Testis (tissue), 3 donors: ENCODE measurements around the gene KRT77. TPM values are rescaled to one million over a fixed set of nuclear protein-coding genes. Genes with fewer than 3 reads are reported as not detected.

Experiments
- DNase-seq: peaks from one replicate; pipeline ENCODE4 v3.0.0-alpha.2; 2019
- H3K27ac ChIP-seq, 2 donors: fragments of 200-600 bp; sonication (generic); one replicate each; pipeline ENCODE4 v1.5.1; 2019
- H3K27me3 ChIP-seq: fragments of 200-600 bp; sonication (generic); one replicate; pipeline ENCODE4 v1.5.1; 2019
- H3K36me3 ChIP-seq: fragments of 200-600 bp; sonication (generic); one replicate; pipeline ENCODE4 v1.5.1; 2017; ENCODE audit warnings: low read depth; ENCODE audit errors: missing control alignments
- H3K4me1 ChIP-seq: fragments of 200-600 bp; sonication (generic); one replicate; pipeline ENCODE4 v1.5.1; 2019
- H3K4me3 ChIP-seq, 2 donors: fragments of 200-600 bp; sonication (generic); one replicate each; pipeline ENCODE4 v1.5.1; 2017 to 2019
- H3K9me3 ChIP-seq: fragments of 200-600 bp; sonication (generic); one replicate; pipeline ENCODE4 v1.5.1; 2017
- POLR2A ChIP-seq: fragments of 450-650 bp; IDR thresholded peaks from one replicate; pipeline ENCODE4 v1.6.1; 2017; ENCODE audit warnings: antibody characterized with exemption, mild to moderate bottlenecking, moderate library complexity
- WGBS, 2 donors: methylation state at CpG; one replicate each; pipeline ENCODE4 v1.1.5; 2018; 5-methylcytosine and 5-hydroxymethylcytosine counted together
- intact Hi-C: fragments of 100-400 bp; cut with DNase I; formaldehyde crosslinking; loops from one replicate; pipeline ENCODE4 v1.15.1; 2023; ENCODE audit warnings: low total_unique reads
- polyA plus RNA-seq: library from polyadenylated mRNA; stranded (reverse); fragments of 350-450 nt; fragmentation: Illumina TruSeq; extraction: RNeasy Lipid Tissue Mini Kit (QIAGEN cat#74804); gene quantifications from one replicate; pipeline ENCODE4 v1.2.3, GENCODE V29; 2014; ENCODE audit warnings: low read depth, low replicate concordance; ENCODE audit not compliant: insufficient read depth
- total RNA-seq, 2 donors: library from RNA; depleted of rRNA; stranded (reverse); fragments of >200 nt; gene quantifications; one replicate each; pipeline ENCODE4 v1.2.3, GENCODE V29; 2016
- TF ChIP-seq, protein P1 (sequence below), 3 experiments: fragments of 450-650 bp in 2 of 3; fragments of 200-600 bp in 1 of 3; sonication (generic) in 1 of 3; IDR thresholded peaks; one replicate each; pipeline ENCODE4 v1.5.1; 2016 to 2019; ENCODE audit warnings: antibody characterized with exemption in 3 of 3, mild to moderate bottlenecking in 2 of 3, moderate library complexity in 1 of 3

KRT77 gene
- total and polyA plus RNA-seq, 3 donors from 2014 or later = 0.33 to 0.74 TPM; not detected in 1

DNA sequence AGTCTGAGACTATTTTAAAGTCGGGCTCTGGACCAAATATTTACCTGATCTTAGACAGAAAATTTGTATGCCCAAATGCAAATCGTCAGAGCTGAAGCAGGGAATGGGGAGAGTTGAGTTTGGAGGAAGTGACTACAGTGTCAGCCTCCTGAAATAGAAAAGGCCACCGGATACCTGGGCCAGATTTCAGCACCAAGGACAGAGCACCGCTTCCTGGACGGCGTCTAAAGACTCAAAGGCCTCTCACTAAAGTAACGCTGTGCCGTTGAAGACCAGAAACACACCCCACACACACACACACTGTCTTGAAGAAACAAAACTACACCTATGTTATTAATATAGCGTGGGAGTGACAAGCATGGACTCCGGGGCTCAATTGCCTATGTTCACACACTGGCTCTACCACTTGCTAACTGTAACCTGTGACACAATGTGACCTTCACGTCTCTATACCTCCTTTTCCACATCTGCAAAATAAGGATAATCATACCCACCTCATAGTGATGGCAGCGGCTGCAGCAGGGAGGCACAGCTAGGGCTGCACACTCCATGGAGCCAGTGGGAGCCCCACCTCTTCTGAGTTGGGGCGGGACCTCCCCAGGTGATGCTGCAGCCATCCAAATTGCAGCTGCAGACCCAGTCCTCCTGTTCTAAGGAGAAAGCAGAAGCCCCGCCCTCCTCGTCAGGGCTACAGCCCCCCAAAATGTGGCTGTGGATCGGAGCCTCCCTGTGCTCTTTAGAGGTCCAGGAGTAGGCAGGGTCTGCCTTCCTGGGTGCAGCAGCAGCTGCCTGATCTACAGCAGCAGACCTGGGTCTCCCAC lies 38.3 kb upstream of the KRT77 start:
- Histone ChIP-seq H3K9me3 (no peaks in the 10 kb centered on the region), H3K4me3 (no peak overlapping the region), H3K27me3 (no peaks in the 10 kb centered on the region), H3K36me3 (no peaks in the 10 kb centered on the region), H3K4me1 (no peaks in the 10 kb centered on the region), H3K27ac (no peak overlapping the region)
- peak; percentile 65 for DNase-seq
- intact Hi-C loops = no loop called here
- TF ChIP-seq, protein P1, sequence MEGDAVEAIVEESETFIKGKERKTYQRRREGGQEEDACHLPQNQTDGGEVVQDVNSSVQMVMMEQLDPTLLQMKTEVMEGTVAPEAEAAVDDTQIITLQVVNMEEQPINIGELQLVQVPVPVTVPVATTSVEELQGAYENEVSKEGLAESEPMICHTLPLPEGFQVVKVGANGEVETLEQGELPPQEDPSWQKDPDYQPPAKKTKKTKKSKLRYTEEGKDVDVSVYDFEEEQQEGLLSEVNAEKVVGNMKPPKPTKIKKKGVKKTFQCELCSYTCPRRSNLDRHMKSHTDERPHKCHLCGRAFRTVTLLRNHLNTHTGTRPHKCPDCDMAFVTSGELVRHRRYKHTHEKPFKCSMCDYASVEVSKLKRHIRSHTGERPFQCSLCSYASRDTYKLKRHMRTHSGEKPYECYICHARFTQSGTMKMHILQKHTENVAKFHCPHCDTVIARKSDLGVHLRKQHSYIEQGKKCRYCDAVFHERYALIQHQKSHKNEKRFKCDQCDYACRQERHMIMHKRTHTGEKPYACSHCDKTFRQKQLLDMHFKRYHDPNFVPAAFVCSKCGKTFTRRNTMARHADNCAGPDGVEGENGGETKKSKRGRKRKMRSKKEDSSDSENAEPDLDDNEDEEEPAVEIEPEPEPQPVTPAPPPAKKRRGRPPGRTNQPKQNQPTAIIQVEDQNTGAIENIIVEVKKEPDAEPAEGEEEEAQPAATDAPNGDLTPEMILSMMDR (IDR thresholded peaks at IDR 0.05) = no peak
- TF ChIP-seq POLR2A = no peak
- 10 to 13% methylated on average over 15 to 16 of the region's 16 CpGs for WGBS, 2 donors

DNA sequence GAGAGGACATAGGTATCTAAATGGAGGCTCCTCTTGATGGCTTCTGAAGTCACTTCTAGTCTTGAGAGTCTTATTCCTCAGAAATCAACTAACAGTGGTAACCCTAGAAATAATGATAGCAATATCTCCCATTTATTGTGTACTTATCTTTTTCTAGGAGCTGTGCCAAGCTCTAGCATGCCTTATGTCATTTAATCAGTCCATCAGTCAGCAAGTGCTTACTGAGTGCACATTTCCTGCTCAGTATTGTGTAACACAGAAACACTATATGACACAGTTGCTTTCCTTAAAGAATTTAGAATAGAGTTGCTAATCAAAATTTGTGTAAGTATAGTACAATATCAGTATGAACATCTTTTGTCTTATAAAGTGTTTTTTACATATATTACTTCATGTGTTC lies 37.3 kb upstream of the KRT77 start:
- Histone ChIP-seq H3K4me1 (no peaks in the 10 kb centered on the region), H3K27me3 (no peaks in the 10 kb centered on the region), H3K36me3 (no peaks in the 10 kb centered on the region), H3K27ac (no peak overlapping the region), H3K4me3 (no peak overlapping the region), H3K9me3 (no peaks in the 10 kb centered on the region)
- intact Hi-C loops = no loop called here
- DNase-seq = no peak
- TF ChIP-seq, protein P1 (IDR thresholded peaks at IDR 0.05) = no peak
- no peak for TF ChIP-seq POLR2A

DNA sequence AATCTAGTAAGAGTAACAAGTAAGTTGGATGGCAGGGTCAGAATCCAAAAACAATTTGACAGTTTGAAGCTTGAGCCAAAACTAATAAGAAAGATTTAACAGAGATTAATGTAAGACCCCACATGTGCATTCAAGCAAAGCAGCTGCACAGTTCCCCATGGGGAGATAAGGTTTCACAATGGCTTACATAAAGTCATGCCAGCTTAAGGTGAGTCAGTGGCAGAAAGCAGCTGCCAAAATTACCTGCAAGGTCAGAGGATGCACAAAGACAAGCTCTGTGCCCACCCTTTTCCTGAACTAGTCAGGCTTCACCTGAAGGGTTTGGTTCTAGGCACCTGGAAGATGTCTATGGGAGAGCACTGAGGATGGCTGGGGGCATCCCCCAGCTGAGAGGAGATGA lies 36.6 kb upstream of the KRT77 start:
- intact Hi-C loops = no loop called here
- no peak for DNase-seq
- Histone ChIP-seq H3K4me3 (no peak overlapping the region), H3K27me3 (no peaks in the 10 kb centered on the region), H3K36me3 (no peaks in the 10 kb centered on the region), H3K4me1 (no peaks in the 10 kb centered on the region), H3K27ac (no peak overlapping the region), H3K9me3 (no peaks in the 10 kb centered on the region)
- no peak for TF ChIP-seq POLR2A
- TF ChIP-seq, protein P1 (IDR thresholded peaks at IDR 0.05) = no peak

DNA sequence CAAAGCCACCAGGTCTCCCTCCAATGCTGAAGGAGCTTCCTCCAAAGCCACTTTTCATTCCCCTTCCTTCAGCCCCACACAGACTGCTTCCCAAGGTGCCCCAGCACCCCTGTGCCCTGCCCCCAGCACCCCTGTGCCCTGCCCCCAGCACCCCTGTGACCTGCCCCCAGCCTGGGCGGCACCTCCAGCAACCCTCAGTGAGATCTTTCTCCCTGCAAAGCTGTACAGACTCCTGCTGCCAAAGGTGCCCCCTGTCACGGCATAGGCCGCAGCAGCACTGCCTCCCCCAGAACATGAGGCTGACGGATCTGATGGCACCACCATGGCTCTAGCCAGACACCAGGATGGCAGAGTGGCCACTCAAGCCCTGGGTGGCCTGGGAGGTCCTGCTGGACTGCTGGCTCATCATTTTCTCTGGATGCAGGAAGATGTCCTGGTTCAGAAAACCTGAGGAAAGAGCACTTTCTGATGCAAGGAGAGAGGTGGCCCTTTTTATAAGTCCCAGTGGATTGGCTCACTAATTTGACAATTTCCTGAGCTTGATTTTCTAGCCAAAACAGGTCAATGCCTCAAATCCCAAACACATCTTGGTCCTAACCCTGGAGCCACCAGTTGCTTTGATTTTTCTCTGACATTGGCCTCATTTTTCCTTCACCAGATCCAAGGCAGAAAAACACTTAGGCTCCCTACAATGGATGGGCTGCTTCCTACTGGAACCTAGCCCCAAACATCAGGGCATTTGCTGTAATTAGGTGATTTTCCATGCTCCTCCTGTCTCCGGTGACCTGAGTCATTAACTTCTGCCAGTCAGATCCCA lies 32.7 kb upstream of the KRT77 start:
- no peak overlapping the region for H3K27ac ChIP-seq
- no peak for DNase-seq
- no peak for TF ChIP-seq POLR2A
- TF ChIP-seq, protein P1 (IDR thresholded peaks at IDR 0.05) = no peak
- H3K9me3 ChIP-seq = no peaks in the 10 kb centered on the region
- H3K4me3 ChIP-seq = no peak overlapping the region
- intact Hi-C loops = no loop called here
- no peaks in the 10 kb centered on the region for H3K27me3 ChIP-seq
- 72 to 89% methylated on average over 3 to 5 of the region's 5 CpGs for WGBS, 2 donors
- H3K4me1 ChIP-seq = no peaks in the 10 kb centered on the region
- H3K36me3 ChIP-seq = no peaks in the 10 kb centered on the region
